GM12878 (cell line): ENCODE measurements around the gene KIDINS220. TPM values are rescaled to one million over a fixed set of nuclear protein-coding genes. Genes with fewer than 3 reads are reported as not detected.

Experiments used
- ATF7 ChIP-seq: fragments of 450-650 bp; IDR thresholded peaks from 2 replicates; pipeline ENCODE4 v1.6.1; 2016; ENCODE audit warnings: low read depth, mild to moderate bottlenecking
- BHLHE40 ChIP-seq, 2 experiments: fragments of 450-650 bp in 1 of 2; IDR thresholded peaks; 2 replicates each; pipeline ENCODE4 v1.6.1; 2011 to 2017; ENCODE audit warnings: low read depth in 2 of 2, borderline replicate concordance in 1 of 2, improper control_type of control experiment in 1 of 2, low read length in 1 of 2, mild to moderate bottlenecking in 1 of 2
- CHD2 ChIP-seq: IDR thresholded peaks from 2 replicates; pipeline ENCODE4 v1.6.1; 2011; ENCODE audit warnings: low read depth, low read length, improper control_type of control experiment, borderline replicate concordance
- FOXK2 ChIP-seq: fragments of 450-650 bp; IDR thresholded peaks from 2 replicates; pipeline ENCODE4 v1.6.1; 2017; ENCODE audit warnings: mild to moderate bottlenecking, moderate library complexity
- IKZF1 ChIP-seq: fragments of 450-650 bp; conservative IDR thresholded peaks from 2 replicates; pipeline ENCODE4 v1.6.1; 2017; ENCODE audit warnings: antibody characterized with exemption, mild to moderate bottlenecking
- IKZF2 ChIP-seq, 2 experiments: fragments of 450-650 bp; IDR thresholded peaks; 2 replicates each; pipeline ENCODE4 v1.6.1; 2017; ENCODE audit warnings: mild to moderate bottlenecking in 2 of 2, moderate library complexity in 2 of 2
- LARP7 ChIP-seq: fragments of 450-650 bp; IDR thresholded peaks from 2 replicates; pipeline ENCODE4 v1.6.1; 2017; ENCODE audit warnings: mild to moderate bottlenecking
- MXI1 ChIP-seq: fragments of 150-350 bp; IDR thresholded peaks from 2 replicates; pipeline ENCODE4 v1.6.1; 2011; ENCODE audit warnings: low read depth, mild to moderate bottlenecking, inconsistent platforms, low read length, improper control_type of control experiment
- MYB ChIP-seq: fragments of 150-350 bp; IDR thresholded peaks from 2 replicates; pipeline ENCODE4 v1.6.1; 2014; ENCODE audit warnings: mild to moderate bottlenecking, low read depth, low read length, borderline replicate concordance
- POLR2AphosphoS5 ChIP-seq: IDR thresholded peaks from 2 replicates; pipeline ENCODE4 v1.6.1; 2011; ENCODE audit warnings: mild to moderate bottlenecking, low read length, inconsistent platforms
- RAD51 ChIP-seq: fragments of 450-650 bp; IDR thresholded peaks from 2 replicates; pipeline ENCODE4 v1.6.1; 2016; ENCODE audit warnings: moderate library complexity, mild to moderate bottlenecking, inconsistent platforms
- SIN3A ChIP-seq: IDR thresholded peaks from 2 replicates; pipeline ENCODE4 v1.6.1; 2012; ENCODE audit warnings: low read depth, low read length, improper control_type of control experiment
- SP1 ChIP-seq: IDR thresholded peaks from one replicate; pipeline ENCODE4 v1.6.1; 2011; ENCODE audit warnings: low read depth, low read length
- SPI1 ChIP-seq: IDR thresholded peaks from 2 replicates; pipeline ENCODE4 v1.6.1; 2011; ENCODE audit warnings: low read depth, mild to moderate bottlenecking, low read length, moderate library complexity, borderline replicate concordance; ENCODE audit not compliant: insufficient read depth
- SREBF1 ChIP-seq: IDR thresholded peaks from 2 replicates; pipeline ENCODE4 v1.6.1; 2012; ENCODE audit warnings: mild to moderate bottlenecking, low read length
- SUZ12 ChIP-seq: fragments of 200-600 bp; sonication (generic); IDR thresholded peaks from one replicate; pipeline ENCODE4 v1.6.1; 2018; ENCODE audit warnings: antibody characterized with exemption, mild to moderate bottlenecking; ENCODE audit not compliant: unreplicated experiment
- WRNIP1 ChIP-seq: IDR thresholded peaks from 2 replicates; pipeline ENCODE4 v1.6.1; 2011; ENCODE audit warnings: low read depth, low read length, improper control_type of control experiment, borderline replicate concordance
- ZBTB40 ChIP-seq: fragments of 450-650 bp; IDR thresholded peaks from 2 replicates; pipeline ENCODE4 v1.6.1; 2016; ENCODE audit warnings: mild to moderate bottlenecking, moderate library complexity, borderline replicate concordance
- ZNF207 ChIP-seq: fragments of 450-650 bp; IDR thresholded peaks from 2 replicates; pipeline ENCODE4 v1.6.1; 2014; ENCODE audit warnings: antibody characterized with exemption, mild to moderate bottlenecking, borderline replicate concordance
- ZNF274 ChIP-seq: IDR thresholded peaks from one replicate; pipeline ENCODE4 v1.8.0; 2011; ENCODE audit not compliant: insufficient read length, insufficient read depth
- ZSCAN29 ChIP-seq: fragments of 450-650 bp; IDR thresholded peaks from 2 replicates; pipeline ENCODE4 v1.6.1; 2017; ENCODE audit warnings: mild to moderate bottlenecking, moderate library complexity
- polyA plus RNA-seq, 11 experiments: library from polyadenylated mRNA; depleted of rRNA in 4 of 11; unstranded in 6 of 11; stranded (reverse) in 5 of 11; fragments of >200 nt; fragmentation: Nextera tagmentation in 4 of 11; fragmentation: Illumina TruSeq in 1 of 11; extraction: Ambion mirVana in 4 of 11; extraction: Trizol in 1 of 11; gene quantifications; 1 replicate in 1 of 11; 2 replicates in 10 of 11; pipeline versions ENCODE4 v1.2.1 to v1.2.3, GENCODE V29; 2011 to 2016; ENCODE audit warnings: inconsistent platforms in 2 of 11, missing spikeins in 2 of 11, low read depth in 1 of 11
- total RNA-seq, 4 experiments: library from RNA; depleted of rRNA in 3 of 4; stranded (reverse); fragments of >200 nt in 3 of 4; fragmentation: Illumina TruSeq in 1 of 4; extraction: Trizol in 1 of 4; gene quantifications; 2 replicates each; pipeline versions ENCODE4 v1.2.1 to v1.2.3, GENCODE V29; 2013 to 2021
- TF ChIP-seq, protein P1 (sequence below): IDR thresholded peaks from 2 replicates; pipeline ENCODE4 v1.6.1; 2011; ENCODE audit warnings: low read depth, low read length, improper control_type of control experiment, borderline replicate concordance

Gene KIDINS220
- total and polyA plus RNA-seq, 10 of the 15 experiments (the other 5 are each of a cell fraction or from before 2014, with no cell fraction given) = 6.0 to 31.2 (median 16.0) TPM

DNA sequence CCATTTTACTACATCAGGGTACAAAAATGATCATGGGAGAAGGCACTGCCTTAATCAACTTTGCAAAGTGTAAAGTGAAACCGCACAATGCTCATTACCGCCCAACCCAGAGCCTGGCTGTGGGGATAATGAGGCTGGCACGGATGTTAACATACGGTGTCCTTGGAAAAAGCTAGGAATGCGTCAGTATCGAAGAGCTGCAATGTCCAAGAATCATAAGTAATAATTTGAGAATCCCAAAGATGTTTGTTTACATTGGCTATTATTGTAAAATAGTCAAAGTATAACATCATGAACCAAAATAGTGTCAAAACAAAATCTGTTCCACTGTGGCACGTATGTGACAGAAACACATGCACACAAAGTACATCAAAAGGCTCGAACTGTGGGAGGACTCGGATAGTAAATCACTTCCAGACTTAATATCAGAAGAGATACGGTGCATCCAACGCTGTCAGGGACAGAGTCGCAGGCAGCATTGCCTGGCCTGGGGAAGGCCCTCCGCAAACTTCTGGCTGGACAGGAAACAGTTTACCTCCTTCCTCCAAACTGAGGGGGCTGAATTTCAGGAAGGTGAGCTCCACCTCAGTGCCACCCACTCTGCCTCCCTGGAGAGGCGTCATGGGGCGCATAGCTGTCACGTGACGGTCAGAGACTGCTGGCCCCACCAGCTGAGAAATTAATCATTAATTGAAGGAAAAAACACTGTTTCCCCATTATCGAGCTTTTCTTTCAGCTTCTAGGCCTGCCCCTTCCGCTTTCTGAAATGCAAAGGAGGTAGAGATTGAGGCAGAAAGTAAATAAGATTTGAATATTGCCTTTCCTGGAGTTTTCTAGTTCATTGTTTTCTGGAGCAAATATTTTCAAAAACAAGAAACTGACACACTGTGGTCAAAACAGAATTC, 157.3 kb downstream of the KIDINS220 start (continued):
- no peak for TF ChIP-seq ZBTB40
- peak; percentile 83 to 94 for TF ChIP-seq BHLHE40 (IDR thresholded peaks at IDR 0.05; ENCODE audit: borderline replicate concordance in 1 of 2, low read depth in 2 of 2, low read length in 1 of 2)
- TF ChIP-seq SUZ12 = no peak
- 0 out of 2 replicates have a peak, but pooled peaks have one; percentile 31 for TF ChIP-seq ATF7
- peak; percentile 99 for TF ChIP-seq RAD51
- no peak for TF ChIP-seq SREBF1
- TF ChIP-seq IKZF2 (IDR thresholded peaks at IDR 0.05) = peak; percentile 38 to 49; a peak in 3 of 4 replicates
- no peak for TF ChIP-seq MYB
- TF ChIP-seq IKZF1 = peak; percentile 58
- no peak for TF ChIP-seq CHD2
- no peak for TF ChIP-seq ZNF274
- TF ChIP-seq SP1 = no peak
- no peak for TF ChIP-seq ZSCAN29
- TF ChIP-seq POLR2AphosphoS5 = no peak
- TF ChIP-seq MXI1 = 0 out of 2 replicates have a peak, but pooled peaks have one; percentile 28
- TF ChIP-seq FOXK2 = peak; percentile 35; the same call in 1 of the 2 replicates
- TF ChIP-seq, protein P1, sequence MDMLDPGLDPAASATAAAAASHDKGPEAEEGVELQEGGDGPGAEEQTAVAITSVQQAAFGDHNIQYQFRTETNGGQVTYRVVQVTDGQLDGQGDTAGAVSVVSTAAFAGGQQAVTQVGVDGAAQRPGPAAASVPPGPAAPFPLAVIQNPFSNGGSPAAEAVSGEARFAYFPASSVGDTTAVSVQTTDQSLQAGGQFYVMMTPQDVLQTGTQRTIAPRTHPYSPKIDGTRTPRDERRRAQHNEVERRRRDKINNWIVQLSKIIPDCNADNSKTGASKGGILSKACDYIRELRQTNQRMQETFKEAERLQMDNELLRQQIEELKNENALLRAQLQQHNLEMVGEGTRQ = peak; percentile 75
- TF ChIP-seq ZNF207 = no peak
- peak; percentile 60; the same call in 1 of the 2 replicates for TF ChIP-seq SPI1
- no peak for TF ChIP-seq WRNIP1
- no peak for TF ChIP-seq SIN3A
- 0 out of 2 replicates have a peak, but pooled peaks have one; percentile 55 for TF ChIP-seq LARP7
